HFF-Myc (cell line): ENCODE results near the gene GALNT9.

Experiments used
- DNase-seq: peaks from one replicate; pipeline ENCODE4 v3.0.0-alpha.2; 2011; ENCODE audit warnings: low read depth; ENCODE audit errors: extremely low read depth
- H3K4me3 ChIP-seq: replicated peaks from 2 replicates; pipeline ENCODE4 v1.5.1; 2011; ENCODE audit warnings: low read depth, mild to moderate bottlenecking, control low read depth, low read length
- TF ChIP-seq, protein P1 (sequence below): IDR thresholded peaks from 2 replicates; pipeline ENCODE4 v1.5.1; 2012; ENCODE audit warnings: mild to moderate bottlenecking, low read depth, low read length, control low read depth; ENCODE audit errors: missing control alignments

GALNT9 gene

GRCh38 chr12:132194556-132194955 is 134.8 kb downstream of the GALNT9 start:
- no peak overlapping the region for H3K4me3 ChIP-seq
- DNase-seq, result no peak
- TF ChIP-seq, protein P1, sequence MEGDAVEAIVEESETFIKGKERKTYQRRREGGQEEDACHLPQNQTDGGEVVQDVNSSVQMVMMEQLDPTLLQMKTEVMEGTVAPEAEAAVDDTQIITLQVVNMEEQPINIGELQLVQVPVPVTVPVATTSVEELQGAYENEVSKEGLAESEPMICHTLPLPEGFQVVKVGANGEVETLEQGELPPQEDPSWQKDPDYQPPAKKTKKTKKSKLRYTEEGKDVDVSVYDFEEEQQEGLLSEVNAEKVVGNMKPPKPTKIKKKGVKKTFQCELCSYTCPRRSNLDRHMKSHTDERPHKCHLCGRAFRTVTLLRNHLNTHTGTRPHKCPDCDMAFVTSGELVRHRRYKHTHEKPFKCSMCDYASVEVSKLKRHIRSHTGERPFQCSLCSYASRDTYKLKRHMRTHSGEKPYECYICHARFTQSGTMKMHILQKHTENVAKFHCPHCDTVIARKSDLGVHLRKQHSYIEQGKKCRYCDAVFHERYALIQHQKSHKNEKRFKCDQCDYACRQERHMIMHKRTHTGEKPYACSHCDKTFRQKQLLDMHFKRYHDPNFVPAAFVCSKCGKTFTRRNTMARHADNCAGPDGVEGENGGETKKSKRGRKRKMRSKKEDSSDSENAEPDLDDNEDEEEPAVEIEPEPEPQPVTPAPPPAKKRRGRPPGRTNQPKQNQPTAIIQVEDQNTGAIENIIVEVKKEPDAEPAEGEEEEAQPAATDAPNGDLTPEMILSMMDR, result no peak

GRCh38 chr12:132194056-132194455 is 135.3 kb downstream of the GALNT9 start:
- TF ChIP-seq, protein P1, result peak; percentile 38
- DNase-seq, result no peak
- no peak overlapping the region for H3K4me3 ChIP-seq

DNA sequence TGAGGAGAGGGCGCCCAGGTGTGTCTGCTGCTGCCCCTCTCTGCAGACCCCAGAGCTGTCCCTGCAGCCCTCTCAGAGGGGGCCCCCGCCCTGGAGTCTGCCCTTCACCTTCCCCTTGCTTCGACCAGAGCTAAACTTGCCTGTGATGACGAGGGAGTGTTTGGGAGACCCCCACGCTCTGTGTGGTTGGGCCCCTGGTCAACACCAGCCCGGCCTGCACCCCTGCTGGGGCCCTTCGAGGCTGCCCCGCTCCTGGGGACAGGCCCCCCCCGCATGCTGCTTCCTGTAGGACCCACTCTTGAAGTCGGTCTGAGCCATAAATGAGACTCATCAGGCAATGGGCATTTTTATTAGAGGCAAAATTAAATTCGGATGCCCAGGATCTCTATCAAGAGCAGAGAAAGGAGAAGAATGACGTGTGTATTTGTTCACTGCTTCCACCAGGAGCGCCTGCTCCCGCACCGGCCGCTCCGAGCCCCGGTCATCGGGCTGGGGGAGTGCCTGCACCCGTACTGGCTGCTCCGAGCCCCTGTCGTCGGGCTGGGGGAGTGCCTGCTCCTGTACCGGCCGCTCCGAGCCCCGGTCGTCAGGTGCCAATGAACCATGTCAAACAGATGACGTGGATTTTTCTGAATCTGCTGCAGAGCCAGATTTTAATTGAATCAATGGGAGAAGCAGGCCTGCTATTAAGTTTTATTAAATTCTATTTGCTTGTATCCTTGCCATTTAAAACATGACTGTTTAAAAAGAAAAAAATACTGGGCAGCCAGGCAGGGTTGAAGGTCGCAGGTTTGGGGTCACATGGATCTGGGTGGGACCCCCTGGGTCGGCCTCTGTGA is 137.5 kb downstream of the GALNT9 start:
- no peak overlapping the region for H3K4me3 ChIP-seq
- TF ChIP-seq, protein P1, result no peak
- DNase-seq, result no peak

DNA sequence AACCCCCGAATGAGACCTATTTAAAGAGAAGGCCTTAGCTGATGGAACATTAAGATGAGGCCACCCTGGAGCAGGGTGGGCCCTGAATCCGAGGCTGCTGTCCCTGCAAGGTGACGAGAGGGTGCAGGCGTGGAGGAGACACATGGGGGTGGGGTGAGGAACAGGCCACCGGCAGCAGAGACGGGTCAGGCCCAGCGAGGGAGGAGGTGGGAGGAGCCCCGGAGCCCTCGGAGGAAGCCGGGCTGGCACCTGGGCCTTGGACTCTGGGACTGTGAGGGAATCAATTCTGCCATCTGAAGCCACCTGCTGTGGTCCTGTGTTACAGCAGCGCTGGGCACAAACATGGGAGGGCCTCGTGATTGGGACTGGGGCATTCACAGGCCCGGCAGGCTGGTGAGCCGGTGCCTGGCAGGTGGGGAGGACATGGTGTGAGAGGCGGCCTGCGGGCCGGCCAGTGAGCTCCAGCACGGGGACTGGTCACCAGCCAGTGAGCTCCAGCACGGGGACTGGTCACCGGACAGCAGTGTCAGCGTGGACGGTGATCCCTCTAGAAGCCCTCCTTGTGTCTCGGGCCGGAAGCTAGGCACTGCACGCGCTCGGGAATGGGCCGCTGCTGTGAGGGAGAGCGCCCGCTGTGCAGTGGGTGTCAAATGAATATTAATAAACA is 138.4 kb downstream of the GALNT9 start:
- DNase-seq, result no peak
- H3K4me3 ChIP-seq, result no peak overlapping the region
- TF ChIP-seq, protein P1, result no peak

DNA sequence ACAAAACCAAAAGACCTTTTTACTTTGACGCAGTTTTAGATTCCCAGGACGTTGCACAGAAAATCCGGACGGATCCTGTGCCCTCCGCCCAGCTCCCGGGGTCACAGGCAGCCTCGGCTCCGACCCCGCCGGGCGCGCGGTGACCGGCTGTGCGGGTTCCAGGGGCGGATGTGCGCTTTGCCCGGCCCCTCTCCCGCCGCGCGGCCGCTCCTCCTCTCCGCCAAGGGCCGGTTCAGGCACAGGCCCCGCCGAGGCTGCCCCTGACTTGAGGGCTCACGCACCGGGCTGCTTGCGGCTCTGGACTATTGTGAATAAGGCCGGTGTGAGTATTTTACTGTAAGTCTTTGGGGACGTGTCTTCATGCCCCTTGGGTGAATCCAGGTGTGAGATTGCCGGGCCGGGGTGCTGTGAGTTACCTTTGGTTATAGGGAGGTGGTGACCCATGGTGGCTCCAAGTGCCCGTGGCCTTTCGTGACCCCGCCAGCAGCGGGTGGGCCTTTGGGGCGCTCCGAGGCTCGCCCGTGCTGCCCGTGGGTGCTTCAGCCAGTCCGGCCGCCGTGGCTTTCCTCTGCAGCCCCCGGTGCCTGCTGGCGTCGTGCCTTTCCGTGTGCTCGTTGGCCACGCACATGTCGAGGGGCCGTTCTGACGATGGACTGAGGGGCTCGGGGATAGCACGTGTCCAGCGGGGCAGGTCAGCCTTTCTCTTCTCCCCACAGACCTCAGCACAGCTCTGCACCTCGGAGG is 139.2 kb downstream of the GALNT9 start:
- peak overlapping the region; percentile 45 for H3K4me3 ChIP-seq
- TF ChIP-seq, protein P1, result no peak
- DNase-seq, result no peak

DNA sequence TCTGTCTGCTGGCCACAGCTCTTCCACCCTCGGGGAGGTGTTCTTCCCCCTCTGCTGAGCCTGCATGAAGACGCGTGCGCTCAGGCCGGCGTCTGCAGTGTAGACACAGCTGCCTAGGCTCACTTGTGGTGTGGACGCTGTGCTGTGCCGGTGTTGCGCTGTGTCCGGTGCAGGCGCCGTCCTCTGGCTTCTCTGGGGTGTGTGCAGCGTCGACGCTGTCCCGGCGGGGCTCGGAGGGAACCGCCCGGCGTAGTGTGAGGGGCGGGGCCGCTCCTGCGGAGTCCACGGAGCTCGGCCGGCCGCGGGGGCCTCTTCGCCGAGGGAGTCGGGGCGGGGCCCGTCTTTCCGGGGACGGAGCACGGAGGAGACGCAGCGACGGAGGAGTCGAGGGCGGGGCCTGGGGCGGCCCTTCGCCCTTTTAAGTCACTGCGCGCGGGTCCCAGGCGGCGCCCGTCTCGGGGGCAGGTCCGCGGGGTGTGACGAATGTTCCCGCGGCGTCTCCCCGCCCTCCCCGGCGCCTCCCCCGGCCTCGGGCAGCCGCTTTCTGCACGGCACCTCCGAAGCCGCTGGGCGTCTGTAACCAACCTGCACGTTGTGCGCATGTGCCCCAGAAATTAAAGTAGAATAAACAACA is 139.9 kb downstream of the GALNT9 start:
- DNase-seq, result peak; percentile 10
- TF ChIP-seq, protein P1, result no peak
- peak overlapping the region; percentile 45 for H3K4me3 ChIP-seq
